Smooth muscle cell of bladder (primary cell): Measurements from ENCODE around the gene NR2E1. TPM values are rescaled to one million over a fixed set of nuclear protein-coding genes. Genes with fewer than 3 reads are reported as not detected.

Source experiments
- total RNA-seq: library from RNA; depleted of rRNA; stranded (reverse); fragments of >200 nt; gene quantifications from 2 replicates; pipeline ENCODE4 v1.2.3, GENCODE V29; 2014

NR2E1 gene
- total RNA-seq, result not detected in 2 replicates

GRCh38 chr6:108165714-108166663 is at the start of gene NR2E1:
TSS of gene NR2E1 (plus strand) at chr6:108166022. CDS start at chr6:108166766, 744 bp downstream.

Other genes with a start within 250 kb of the NR2E1 start
- gene SEC63, start 207.8 kb upstream of the NR2E1 start, total RNA-seq, result 20.1 and 24.7 TPM in 2 replicates
- gene OSTM1, start 91.3 kb upstream of the NR2E1 start, total RNA-seq, result 32.7 and 41.2 TPM in 2 replicates
- 148 and 198 TPM in 2 replicates for gene SNX3, start 95.0 kb downstream of the NR2E1 start, total RNA-seq
- 3.3 and 5.1 TPM in 2 replicates for gene AFG1L, start 129.0 kb downstream of the NR2E1 start, total RNA-seq